Measurements from ENCODE around the gene CASP1. TPM values are rescaled to one million over a fixed set of nuclear protein-coding genes. Genes with fewer than 3 reads are reported as not detected.

Gene CASP1
- total RNA-seq, 1 experiment from 2014 or later: not detected

GRCh38 chr11:105000167-105000566, 34.8 kb downstream of the CASP1 start:
- no peak for DNase-seq
- Histone ChIP-seq H2AFZ (ENCODE audit: low read length) (no peak overlapping the region), H2BK20ac (ENCODE audit: low read depth, low read length, poor library complexity, severe bottlenecking) (no peak overlapping the region)

More at GRCh38 chr11:105000167-105000566, 34.8 kb downstream of the CASP1 start:
- Histone ChIP-seq H3K18ac (ENCODE audit: insufficient read length, low read depth, low read length) (no peak overlapping the region), H2BK120ac (ENCODE audit: low read depth, low read length, poor library complexity, severe bottlenecking) (no peak overlapping the region), H3K79me1 (ENCODE audit: insufficient read depth, low read depth, low read length, poor library complexity, severe bottlenecking) (no peaks in the 10 kb centered on the region), H3K4ac (ENCODE audit: low read depth, low read length) (no peak overlapping the region), H3K23ac (ENCODE audit: insufficient read length, low read depth, low read length) (no peak overlapping the region), H4K91ac (ENCODE audit: insufficient read length, low read depth, low read length) (no peak overlapping the region), H2AK5ac (ENCODE audit: insufficient read length, low read length) (no peak overlapping the region), H4K8ac (replicated peaks; ENCODE audit: insufficient read length, low read depth, low read length) (no peak overlapping the region), H3K9me3 (ENCODE audit: control insufficient read depth, low read depth, low read length) (no peaks in the 10 kb centered on the region), H3K79me2 (ENCODE audit: insufficient read depth, low read length) (no peaks in the 10 kb centered on the region), H3K14ac (ENCODE audit: insufficient read depth, low read length) (no peak overlapping the region), H3K4me1 (ENCODE audit: insufficient read depth, low read length) (no peaks in the 10 kb centered on the region), H3K9ac (ENCODE audit: extremely low read depth, insufficient read length, low read length) (no peak overlapping the region), H4K20me1 (ENCODE audit: control insufficient read depth, insufficient read depth, insufficient read length) (no peaks in the 10 kb centered on the region), H3T11ph (ENCODE audit: low read length) (no peak overlapping the region), H3K56ac (ENCODE audit: insufficient read length, low read depth, low read length) (no peak overlapping the region), H3K27ac (ENCODE audit: insufficient read length, low read depth, low read length) (no peak overlapping the region), H3K23me2 (ENCODE audit: insufficient read length, low read depth, low read length, poor library complexity, severe bottlenecking) (no peaks in the 10 kb centered on the region), H2BK5ac (ENCODE audit: insufficient read length, low read length) (no peak overlapping the region), H2BK12ac (ENCODE audit: insufficient read length, low read depth, low read length) (no peak overlapping the region), H2BK15ac (ENCODE audit: low read depth, low read length) (no peak overlapping the region), H3K27me3 (ENCODE audit: insufficient read depth, low read length) (no peaks in the 10 kb centered on the region), H4K5ac (ENCODE audit: insufficient read length, low read depth, low read length) (no peak overlapping the region), H3K4me2 (ENCODE audit: insufficient read depth, insufficient read length, low read length) (no peak overlapping the region)
- H3K27me3 Mint-ChIP-seq (ENCODE audit: low read depth): no peaks in the 10 kb centered on the region
- TF ChIP-seq CTCF (conservative IDR thresholded peaks at IDR 0.05): no peak
- no peak overlapping the region for H3K27ac Mint-ChIP-seq
- H3K4me3 Mint-ChIP-seq: no peak overlapping the region
- no peaks in the 10 kb centered on the region; a peak in 2 of 5 replicates for H3K9me3 Mint-ChIP-seq
- H3K4me1 Mint-ChIP-seq: 0 out of 4 replicates have a peak, but pooled peaks cover 0 to 2% of the 10 kb centered on the region in 2 experiments
- H3K36me3 Mint-ChIP-seq (ENCODE audit: insufficient read depth in 1 of 3, low read depth in 3 of 3): peaks cover 0 to 2% (median 0%) of the 10 kb centered on the region in 3 experiments; a peak in 3 of 7 replicates
- WGBS (ENCODE audit: extremely low coverage, insufficient read length, low lambda C conversion rate): no CpG with 5 or more reads among the region's 5 CpGs

All from H9 (cell line).